ENCODE data around the gene PTGES. TPM values are rescaled to one million over a fixed set of nuclear protein-coding genes. Genes with fewer than 3 reads are reported as not detected.
A peak's percentile ranks its signal among the peaks of the same experiment; 100 is the strongest.

PTGES gene
- total RNA-seq, 1 experiment from 2014 or later, result 2.4 TPM

DNA sequence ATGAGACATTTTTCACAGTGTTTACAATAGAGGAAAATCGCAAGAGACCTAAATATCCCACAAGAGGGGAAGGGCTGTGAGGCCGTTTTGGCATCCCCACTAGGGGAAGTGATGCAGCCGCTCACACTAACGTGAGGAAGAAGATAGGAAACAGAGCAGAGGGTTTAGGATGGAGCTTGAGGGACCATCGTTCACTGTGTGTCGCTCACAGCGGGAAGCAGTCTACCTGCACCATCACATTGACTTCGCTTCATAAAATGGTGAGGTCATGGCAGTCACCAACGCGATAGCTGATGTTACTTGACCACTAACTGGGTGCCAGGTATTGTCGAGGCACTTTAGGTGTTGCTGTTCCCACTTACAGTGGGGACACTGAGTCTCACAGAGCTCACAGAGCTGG, 51.8 kb downstream of the PTGES start:
- peaks cover 11% of the 10 kb centered on the region for H3K23me2 ChIP-seq (ENCODE audit: insufficient read length, low read depth, low read length, poor library complexity, severe bottlenecking)
- DNase-seq, result no peak
- H3K27me3 Mint-ChIP-seq (ENCODE audit: low read depth), result peaks cover 34% of the 10 kb centered on the region
- H3K27me3 ChIP-seq (ENCODE audit: insufficient read depth, low read length), result no peaks in the 10 kb centered on the region
- H3K4me2 ChIP-seq (ENCODE audit: insufficient read depth, insufficient read length, low read length), result no peak overlapping the region
- H3K79me2 ChIP-seq (ENCODE audit: insufficient read depth, low read length), result no peaks in the 10 kb centered on the region
- TF ChIP-seq, protein P1, sequence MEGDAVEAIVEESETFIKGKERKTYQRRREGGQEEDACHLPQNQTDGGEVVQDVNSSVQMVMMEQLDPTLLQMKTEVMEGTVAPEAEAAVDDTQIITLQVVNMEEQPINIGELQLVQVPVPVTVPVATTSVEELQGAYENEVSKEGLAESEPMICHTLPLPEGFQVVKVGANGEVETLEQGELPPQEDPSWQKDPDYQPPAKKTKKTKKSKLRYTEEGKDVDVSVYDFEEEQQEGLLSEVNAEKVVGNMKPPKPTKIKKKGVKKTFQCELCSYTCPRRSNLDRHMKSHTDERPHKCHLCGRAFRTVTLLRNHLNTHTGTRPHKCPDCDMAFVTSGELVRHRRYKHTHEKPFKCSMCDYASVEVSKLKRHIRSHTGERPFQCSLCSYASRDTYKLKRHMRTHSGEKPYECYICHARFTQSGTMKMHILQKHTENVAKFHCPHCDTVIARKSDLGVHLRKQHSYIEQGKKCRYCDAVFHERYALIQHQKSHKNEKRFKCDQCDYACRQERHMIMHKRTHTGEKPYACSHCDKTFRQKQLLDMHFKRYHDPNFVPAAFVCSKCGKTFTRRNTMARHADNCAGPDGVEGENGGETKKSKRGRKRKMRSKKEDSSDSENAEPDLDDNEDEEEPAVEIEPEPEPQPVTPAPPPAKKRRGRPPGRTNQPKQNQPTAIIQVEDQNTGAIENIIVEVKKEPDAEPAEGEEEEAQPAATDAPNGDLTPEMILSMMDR (conservative IDR thresholded peaks at IDR 0.05), result no peak
- no peak overlapping the region for H3K23ac ChIP-seq (ENCODE audit: insufficient read length, low read depth, low read length)
- H4K5ac ChIP-seq (ENCODE audit: insufficient read length, low read depth, low read length), result no peak overlapping the region
- peaks cover 3 to 13% of the 10 kb centered on the region in 2 experiments; a peak in 2 of 4 replicates for H3K4me1 Mint-ChIP-seq
- no peak overlapping the region for H3K18ac ChIP-seq (ENCODE audit: insufficient read length, low read depth, low read length)
- no peaks in the 10 kb centered on the region for H3K79me1 ChIP-seq (ENCODE audit: insufficient read depth, low read depth, low read length, poor library complexity, severe bottlenecking)
- no peak overlapping the region for H3K27ac ChIP-seq (ENCODE audit: insufficient read length, low read depth, low read length)
- H3K36me3 Mint-ChIP-seq (ENCODE audit: insufficient read depth in 1 of 3, low read depth in 3 of 3), result no peaks in the 10 kb centered on the region
- peak overlapping the region in 1 of 3 experiments; percentile 47; a peak in 2 of 7 replicates for H3K27ac Mint-ChIP-seq
- no peaks in the 10 kb centered on the region; a peak in 1 of 5 replicates for H3K9me3 Mint-ChIP-seq
- no peaks in the 10 kb centered on the region for H3K4me1 ChIP-seq (ENCODE audit: insufficient read depth, low read length)
- H2BK5ac ChIP-seq (ENCODE audit: insufficient read length, low read length), result no peak overlapping the region
- H4K20me1 ChIP-seq (ENCODE audit: control insufficient read depth, insufficient read depth, insufficient read length), result no peaks in the 10 kb centered on the region
- H2BK15ac ChIP-seq (ENCODE audit: low read depth, low read length), result no peak overlapping the region; the same call in 1 of the 2 replicates
- no peaks in the 10 kb centered on the region for H3K9me3 ChIP-seq (ENCODE audit: control insufficient read depth, low read depth, low read length)
- no peak overlapping the region for H3K4ac ChIP-seq (ENCODE audit: low read depth, low read length)
- H2AK5ac ChIP-seq (ENCODE audit: insufficient read length, low read length), result no peak overlapping the region
- no peak overlapping the region for H2AFZ ChIP-seq (ENCODE audit: low read length)
- H2BK20ac ChIP-seq (ENCODE audit: low read depth, low read length, poor library complexity, severe bottlenecking), result no peak overlapping the region
- no peak overlapping the region for H4K8ac ChIP-seq (replicated peaks; ENCODE audit: insufficient read length, low read depth, low read length)
- no peak overlapping the region for H2BK120ac ChIP-seq (ENCODE audit: low read depth, low read length, poor library complexity, severe bottlenecking)
- H3K56ac ChIP-seq (ENCODE audit: insufficient read length, low read depth, low read length), result no peak overlapping the region
- no peak overlapping the region for H2BK12ac ChIP-seq (ENCODE audit: insufficient read length, low read depth, low read length)
- H3K9ac ChIP-seq (ENCODE audit: extremely low read depth, insufficient read length, low read length), result no peak overlapping the region
- H3K14ac ChIP-seq (ENCODE audit: insufficient read depth, low read length), result no peak overlapping the region
- WGBS (ENCODE audit: extremely low coverage, insufficient read length, low lambda C conversion rate), result no CpG with 5 or more reads among the region's 11 CpGs
- no peak overlapping the region for H3K4me3 Mint-ChIP-seq
- no peak overlapping the region for H4K91ac ChIP-seq (ENCODE audit: insufficient read length, low read depth, low read length)
- H3T11ph ChIP-seq (ENCODE audit: low read length), result no peak overlapping the region

All from H9 (cell line).